ENCODE data around the gene APLF. TPM values are rescaled to one million over a fixed set of nuclear protein-coding genes. Genes with fewer than 3 reads are reported as not detected.

The APLF gene, protein sequence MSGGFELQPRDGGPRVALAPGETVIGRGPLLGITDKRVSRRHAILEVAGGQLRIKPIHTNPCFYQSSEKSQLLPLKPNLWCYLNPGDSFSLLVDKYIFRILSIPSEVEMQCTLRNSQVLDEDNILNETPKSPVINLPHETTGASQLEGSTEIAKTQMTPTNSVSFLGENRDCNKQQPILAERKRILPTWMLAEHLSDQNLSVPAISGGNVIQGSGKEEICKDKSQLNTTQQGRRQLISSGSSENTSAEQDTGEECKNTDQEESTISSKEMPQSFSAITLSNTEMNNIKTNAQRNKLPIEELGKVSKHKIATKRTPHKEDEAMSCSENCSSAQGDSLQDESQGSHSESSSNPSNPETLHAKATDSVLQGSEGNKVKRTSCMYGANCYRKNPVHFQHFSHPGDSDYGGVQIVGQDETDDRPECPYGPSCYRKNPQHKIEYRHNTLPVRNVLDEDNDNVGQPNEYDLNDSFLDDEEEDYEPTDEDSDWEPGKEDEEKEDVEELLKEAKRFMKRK
- 17.8 TPM for total RNA-seq

DNA sequence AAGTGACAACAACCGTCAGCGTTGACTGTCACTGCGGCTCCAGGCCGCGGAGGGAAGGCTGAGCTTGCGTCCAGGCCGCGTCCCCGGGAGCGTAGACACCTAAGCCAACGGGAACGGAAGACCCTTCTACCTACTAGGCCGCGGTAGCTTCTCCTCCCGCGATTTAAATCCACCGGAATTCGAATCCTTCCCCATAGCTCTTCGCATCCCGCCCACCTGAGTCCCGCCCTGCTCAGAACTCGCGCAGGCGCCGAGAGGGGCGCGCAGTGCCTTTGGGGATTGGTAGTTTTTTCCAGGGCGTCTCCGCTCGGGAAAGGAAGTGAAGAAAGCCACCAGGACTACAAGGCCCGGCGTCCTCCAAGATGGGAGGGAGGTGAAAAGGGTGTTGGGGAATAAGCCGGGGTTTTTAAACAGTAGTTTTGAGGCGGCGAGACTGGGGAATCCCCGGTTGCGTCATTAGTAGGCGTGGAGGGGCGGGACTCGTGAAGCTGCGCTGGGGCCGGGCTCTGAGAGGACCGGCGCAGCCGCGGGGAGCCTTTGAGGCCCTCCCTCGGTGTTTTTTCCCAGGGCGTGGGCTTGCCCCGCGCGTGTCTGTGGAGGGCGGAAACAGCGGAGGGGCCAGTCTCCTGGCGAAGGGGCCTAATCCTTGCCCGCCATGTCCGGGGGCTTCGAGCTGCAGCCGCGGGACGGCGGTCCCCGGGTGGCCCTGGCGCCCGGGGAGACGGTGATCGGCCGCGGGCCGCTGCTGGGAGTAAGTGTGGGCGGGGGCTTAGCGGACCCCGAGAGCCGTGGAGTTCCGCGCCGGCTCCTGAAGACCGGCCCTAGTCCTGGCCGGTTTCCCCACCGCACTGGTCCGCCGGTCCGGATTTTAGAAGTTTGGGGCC is at the start of gene APLF, which contains the start of gene FBXO48:
APLF (plus strand) TSS at position 509 of the 884 bp plus-strand sequence; CDS start at position 656, 147 bp downstream.
FBXO48 (minus strand) TSS at position 218 of the 884 bp plus-strand sequence. CDS start 2,149 bp downstream, outside the sequence.

Other genes with a start within 250 kb of the APLF start
- gene PPP3R1, start 215.1 kb upstream of the APLF start, total RNA-seq, result 102 TPM
- 80.5 TPM for gene CNRIP1, start 147.6 kb upstream of the APLF start, total RNA-seq
- 3.7 TPM for gene PLEK, start 102.3 kb upstream of the APLF start, total RNA-seq
- gene FBXO48, start 291 bp upstream of the APLF start, total RNA-seq, result 1.4 TPM
- 1.8 TPM for gene PROKR1, start 176.0 kb downstream of the APLF start, total RNA-seq

All from diencephalon (tissue), 1 donor.